ENCODE results near the gene CENPX. TPM values are rescaled to one million over a fixed set of nuclear protein-coding genes. Genes with fewer than 3 reads are reported as not detected.

Gene CENPX
- total RNA-seq, 2 donors from 2014 or later: 36.5 to 47.6 TPM

GRCh38 chr17:82001571-82002056 is 21.1 kb downstream of the CENPX start:
- Histone ChIP-seq H3K27me3 (no peaks in the 10 kb centered on the region), H3K4me1 (peaks cover 0 to 28% of the 10 kb centered on the region in 2 donors), H3K36me3 (no peaks in the 10 kb centered on the region), H3K27ac (no peak overlapping the region), H3K4me3 (no peak overlapping the region), H3K9me3 (no peaks in the 10 kb centered on the region)
- DNase-seq (ENCODE audit: low spot score): no peak
- no peak for TF ChIP-seq CTCF (IDR thresholded peaks at IDR 0.05)

- Histone ChIP-seq H3K9me3 (no peaks in the 10 kb centered on the region), H3K36me3 (no peaks in the 10 kb centered on the region), H3K4me3 (no peak overlapping the region), H3K27me3 (no peaks in the 10 kb centered on the region), H3K27ac (no peak overlapping the region), H3K4me1 (peaks cover 0 to 22% of the 10 kb centered on the region in 2 donors)
- no peak for DNase-seq (ENCODE audit: low spot score)
- TF ChIP-seq CTCF (IDR thresholded peaks at IDR 0.05): no peak
Observed at GRCh38 chr17:82000803-82001570, 21.7 kb downstream of the CENPX start.

- Histone ChIP-seq H3K4me3 (no peak overlapping the region), H3K9me3 (no peaks in the 10 kb centered on the region), H3K4me1 (peaks cover 0 to 20% of the 10 kb centered on the region in 2 donors), H3K36me3 (no peaks in the 10 kb centered on the region), H3K27ac (no peak overlapping the region), H3K27me3 (no peaks in the 10 kb centered on the region)
- DNase-seq (ENCODE audit: low spot score): no peak
- no peak for TF ChIP-seq CTCF (IDR thresholded peaks at IDR 0.05)
Observed at GRCh38 chr17:81999976-82000802, 22.5 kb downstream of the CENPX start.

- peaks cover 0 to 20% of the 10 kb centered on the region in 2 donors for H3K4me1 ChIP-seq
- DNase-seq (ENCODE audit: low spot score): no peak
Observed at GRCh38 chr17:81999587-81999975, 23.1 kb downstream of the CENPX start.

More at GRCh38 chr17:81999587-81999975, 23.1 kb downstream of the CENPX start:
- Histone ChIP-seq H3K27me3 (no peaks in the 10 kb centered on the region), H3K36me3 (no peaks in the 10 kb centered on the region), H3K9me3 (no peaks in the 10 kb centered on the region), H3K4me3 (no peak overlapping the region), H3K27ac (no peak overlapping the region)
- TF ChIP-seq CTCF (IDR thresholded peaks at IDR 0.05): no peak
